K562 (cell line): ENCODE results near the gene FERMT3. TPM values are rescaled to one million over a fixed set of nuclear protein-coding genes. Genes with fewer than 3 reads are reported as not detected.

Experiments
- EP300 ChIP-seq: IDR thresholded peaks from 2 replicates; pipeline ENCODE4 v1.6.1; 2012; ENCODE audit warnings: low read length, improper control_type of control experiment
- GATAD2B ChIP-seq: fragments of 450-650 bp; IDR thresholded peaks from 2 replicates; pipeline ENCODE4 v1.6.1; 2017; ENCODE audit warnings: mild to moderate bottlenecking, borderline replicate concordance
- LEF1 ChIP-seq: fragments of 450-650 bp; IDR thresholded peaks from 2 replicates; pipeline ENCODE4 v1.6.1; 2016; ENCODE audit warnings: mild to moderate bottlenecking
- MBD2 ChIP-seq: sonication (generic); IDR thresholded peaks from 2 replicates; pipeline ENCODE4 v1.6.1; 2016; ENCODE audit warnings: low read depth, borderline replicate concordance
- MEIS2 ChIP-seq: fragments of 450-650 bp; IDR thresholded peaks from 2 replicates; pipeline ENCODE4 v1.6.1; 2014; ENCODE audit warnings: mild to moderate bottlenecking; ENCODE audit not compliant: partially characterized antibody
- NCOR1 ChIP-seq: fragments of 450-650 bp; IDR thresholded peaks from 2 replicates; pipeline ENCODE4 v1.6.1; 2016; ENCODE audit warnings: mild to moderate bottlenecking, moderate library complexity
- POLR2G ChIP-seq: fragments of 200-400 bp; formaldehyde crosslinking; IDR thresholded peaks from 2 replicates; pipeline ENCODE4 v1.6.1; 2017; ENCODE audit warnings: low read depth, mild to moderate bottlenecking, antibody characterized with exemption, low read length, moderate library complexity
- RBFOX2 ChIP-seq: fragments of 200-400 bp; formaldehyde crosslinking; IDR thresholded peaks from 2 replicates; pipeline ENCODE4 v1.6.1; 2017; ENCODE audit warnings: low read depth, mild to moderate bottlenecking, low read length, moderate library complexity
- RCOR1 ChIP-seq, 2 experiments: IDR thresholded peaks; 2 replicates each; pipeline ENCODE4 v1.6.1; 2012; ENCODE audit warnings: low read depth in 2 of 2, low read length in 2 of 2, borderline replicate concordance in 1 of 2, improper control_type of control experiment in 1 of 2
- SP2 ChIP-seq: IDR thresholded peaks from 2 replicates; pipeline ENCODE4 v1.6.1; 2011; ENCODE audit warnings: mild to moderate bottlenecking, low read depth, low read length, moderate library complexity; ENCODE audit not compliant: poor library complexity, severe bottlenecking; ENCODE audit errors: extremely low read depth
- TAF9B ChIP-seq: fragments of 450-650 bp; IDR thresholded peaks from 2 replicates; pipeline ENCODE4 v1.6.1; 2018; ENCODE audit warnings: mild to moderate bottlenecking; ENCODE audit not compliant: partially characterized antibody
- TOE1 ChIP-seq, 2 experiments: fragments of 450-650 bp in 1 of 2; sonication (generic) in 1 of 2; formaldehyde crosslinking in 1 of 2; IDR thresholded peaks; 2 replicates each; pipeline versions ENCODE4 v1.7.1 to v1.8.0; 2016 to 2022; ENCODE audit warnings: borderline replicate concordance in 2 of 2, mild to moderate bottlenecking in 2 of 2, antibody characterized with exemption in 1 of 2, inconsistent platforms in 1 of 2, low read depth in 1 of 2, missing genetic modification reagents in 1 of 2, moderate library complexity in 1 of 2
- ZBTB17 ChIP-seq: fragments of 450-650 bp; formaldehyde crosslinking; IDR thresholded peaks from 2 replicates; pipeline ENCODE4 v1.4.0; 2020; ENCODE audit warnings: mild to moderate bottlenecking
- polyA plus RNA-seq, 8 experiments: library from polyadenylated mRNA; depleted of rRNA in 4 of 8; stranded (reverse) in 5 of 8; unstranded in 3 of 8; fragments of >200 nt; fragmentation: Nextera tagmentation in 2 of 8; fragmentation: Illumina TruSeq in 1 of 8; extraction: Ambion mirVana in 2 of 8; extraction: Trizol in 1 of 8; gene quantifications; 2 replicates each; pipeline versions ENCODE4 v1.2.1 to v1.2.3, GENCODE V29; 2011 to 2014; ENCODE audit warnings: inconsistent platforms in 1 of 8, missing spikeins in 1 of 8
- total RNA-seq, 7 experiments: library from RNA; depleted of rRNA in 6 of 7; stranded (reverse); fragments of >200 nt in 6 of 7; fragmentation: Illumina TruSeq in 2 of 7; extraction: Trizol in 2 of 7; gene quantifications; 2 replicates each; pipeline versions ENCODE4 v1.2.1 to v1.2.3, GENCODE V29; 2011 to 2021; ENCODE audit warnings: low replicate concordance in 1 of 7
- TF ChIP-seq, protein P1 (sequence below): sonication (generic); formaldehyde crosslinking; IDR thresholded peaks from 2 replicates; pipeline ENCODE4 v1.8.1; 2023; ENCODE audit warnings: mild to moderate bottlenecking, missing genetic modification reagents, moderate library complexity
- TF ChIP-seq, protein P2 (sequence below): fragments of 450-650 bp; IDR thresholded peaks from 2 replicates; pipeline ENCODE4 v1.6.1; 2014; ENCODE audit warnings: low read depth, mild to moderate bottlenecking, moderate library complexity, borderline replicate concordance
- TF ChIP-seq, protein P3 (sequence below): fragments of 450-650 bp; formaldehyde crosslinking; IDR thresholded peaks from 2 replicates; pipeline ENCODE4 v1.4.0; 2022; ENCODE audit warnings: missing genetic modification characterization
- TF ChIP-seq, protein P4 (sequence below): IDR thresholded peaks from 2 replicates; pipeline ENCODE4 v1.6.1; 2011; ENCODE audit warnings: borderline replicate concordance, low read depth, mild to moderate bottlenecking, moderate library complexity, low read length; ENCODE audit not compliant: insufficient read depth, poor library complexity, severe bottlenecking

Gene FERMT3
- total and polyA plus RNA-seq, 9 of the 15 experiments (the other 6 are each of a cell fraction or from before 2014, with no cell fraction given) = 3.2 to 275 (median 79.7) TPM

DNA sequence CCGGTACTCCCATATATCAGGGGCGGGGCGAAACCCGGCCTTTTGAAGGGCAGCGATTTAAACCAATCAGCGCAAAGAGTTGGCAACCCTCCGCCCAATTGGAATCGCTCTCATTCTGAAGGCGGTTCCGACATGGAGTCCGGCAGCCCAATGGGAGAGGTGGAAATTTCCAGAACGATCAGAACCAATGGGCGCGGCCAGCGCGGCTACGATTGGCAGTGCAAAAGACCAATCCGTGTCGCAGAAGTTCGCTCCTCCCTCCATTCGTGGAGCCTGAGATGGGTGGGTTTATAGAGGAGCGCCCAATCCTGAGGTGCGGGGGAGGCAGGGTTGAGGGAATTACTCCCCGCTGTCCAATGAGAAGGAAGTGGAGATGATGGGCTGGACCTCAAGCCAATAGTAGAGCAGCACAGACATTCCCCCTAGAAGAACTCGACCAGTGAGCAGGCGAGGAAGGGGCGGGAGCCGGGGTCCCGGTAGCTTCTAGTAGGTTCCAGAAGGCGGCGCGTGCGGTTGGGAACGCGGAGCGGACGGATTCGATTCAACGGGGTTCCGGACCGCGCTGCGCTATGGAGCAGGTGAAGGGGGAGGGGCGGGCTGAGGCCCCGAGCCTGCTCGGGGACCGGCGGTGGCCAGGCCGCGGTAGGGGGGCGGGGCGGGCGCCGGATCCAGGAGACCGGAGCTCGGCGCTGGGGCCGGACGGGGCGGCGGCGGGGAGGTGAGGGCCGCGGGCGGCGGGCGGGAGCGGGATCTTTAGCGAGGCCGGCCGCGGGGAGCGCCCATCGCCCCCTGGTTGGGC, 20.6 kb upstream of the FERMT3 start, which contains the start of gene STIP1 (continued):
- TF ChIP-seq SP2 (peak; percentile 90), MBD2 (peak; percentile 100), RBFOX2 (peak; percentile 74), ZBTB17 (CRISPR knock-in tag) (0 out of 2 replicates have a peak, but pooled peaks have one; percentile 40), GATAD2B (no peak), TOE1 (IDR thresholded peaks at IDR 0.05; ENCODE audit: borderline replicate concordance) (0 out of 2 replicates have a peak, but pooled peaks have one; percentile 6), TOE1 (CRISPR knock-in tag; IDR thresholded peaks at IDR 0.05; ENCODE audit: borderline replicate concordance, low read depth) (no peak), LEF1 (peak; percentile 88), POLR2G (peak; percentile 16), NCOR1 (no peak), RCOR1 (IDR thresholded peaks at IDR 0.05; ENCODE audit: borderline replicate concordance in 1 of 2, low read depth in 2 of 2, low read length in 2 of 2) (peak in 1 of 2 experiments; percentile 46; a peak in 2 of 4 replicates), MEIS2 (peak; percentile 77), EP300 (peak; percentile 59; the same call in 1 of the 2 replicates), TAF9B (peak; percentile 32)
- TF ChIP-seq, protein P1, sequence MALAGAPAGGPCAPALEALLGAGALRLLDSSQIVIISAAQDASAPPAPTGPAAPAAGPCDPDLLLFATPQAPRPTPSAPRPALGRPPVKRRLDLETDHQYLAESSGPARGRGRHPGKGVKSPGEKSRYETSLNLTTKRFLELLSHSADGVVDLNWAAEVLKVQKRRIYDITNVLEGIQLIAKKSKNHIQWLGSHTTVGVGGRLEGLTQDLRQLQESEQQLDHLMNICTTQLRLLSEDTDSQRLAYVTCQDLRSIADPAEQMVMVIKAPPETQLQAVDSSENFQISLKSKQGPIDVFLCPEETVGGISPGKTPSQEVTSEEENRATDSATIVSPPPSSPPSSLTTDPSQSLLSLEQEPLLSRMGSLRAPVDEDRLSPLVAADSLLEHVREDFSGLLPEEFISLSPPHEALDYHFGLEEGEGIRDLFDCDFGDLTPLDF = 0 out of 2 replicates have a peak, but pooled peaks have one; percentile 39
- TF ChIP-seq, protein P2, sequence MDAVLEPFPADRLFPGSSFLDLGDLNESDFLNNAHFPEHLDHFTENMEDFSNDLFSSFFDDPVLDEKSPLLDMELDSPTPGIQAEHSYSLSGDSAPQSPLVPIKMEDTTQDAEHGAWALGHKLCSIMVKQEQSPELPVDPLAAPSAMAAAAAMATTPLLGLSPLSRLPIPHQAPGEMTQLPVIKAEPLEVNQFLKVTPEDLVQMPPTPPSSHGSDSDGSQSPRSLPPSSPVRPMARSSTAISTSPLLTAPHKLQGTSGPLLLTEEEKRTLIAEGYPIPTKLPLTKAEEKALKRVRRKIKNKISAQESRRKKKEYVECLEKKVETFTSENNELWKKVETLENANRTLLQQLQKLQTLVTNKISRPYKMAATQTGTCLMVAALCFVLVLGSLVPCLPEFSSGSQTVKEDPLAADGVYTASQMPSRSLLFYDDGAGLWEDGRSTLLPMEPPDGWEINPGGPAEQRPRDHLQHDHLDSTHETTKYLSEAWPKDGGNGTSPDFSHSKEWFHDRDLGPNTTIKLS = peak; percentile 94; the same call in 1 of the 2 replicates
- TF ChIP-seq, protein P3, sequence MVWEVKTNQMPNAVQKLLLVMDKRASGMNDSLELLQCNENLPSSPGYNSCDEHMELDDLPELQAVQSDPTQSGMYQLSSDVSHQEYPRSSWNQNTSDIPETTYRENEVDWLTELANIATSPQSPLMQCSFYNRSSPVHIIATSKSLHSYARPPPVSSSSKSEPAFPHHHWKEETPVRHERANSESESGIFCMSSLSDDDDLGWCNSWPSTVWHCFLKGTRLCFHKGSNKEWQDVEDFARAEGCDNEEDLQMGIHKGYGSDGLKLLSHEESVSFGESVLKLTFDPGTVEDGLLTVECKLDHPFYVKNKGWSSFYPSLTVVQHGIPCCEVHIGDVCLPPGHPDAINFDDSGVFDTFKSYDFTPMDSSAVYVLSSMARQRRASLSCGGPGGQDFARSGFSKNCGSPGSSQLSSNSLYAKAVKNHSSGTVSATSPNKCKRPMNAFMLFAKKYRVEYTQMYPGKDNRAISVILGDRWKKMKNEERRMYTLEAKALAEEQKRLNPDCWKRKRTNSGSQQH (CRISPR knock-in tag) = no peak
- TF ChIP-seq, protein P4, sequence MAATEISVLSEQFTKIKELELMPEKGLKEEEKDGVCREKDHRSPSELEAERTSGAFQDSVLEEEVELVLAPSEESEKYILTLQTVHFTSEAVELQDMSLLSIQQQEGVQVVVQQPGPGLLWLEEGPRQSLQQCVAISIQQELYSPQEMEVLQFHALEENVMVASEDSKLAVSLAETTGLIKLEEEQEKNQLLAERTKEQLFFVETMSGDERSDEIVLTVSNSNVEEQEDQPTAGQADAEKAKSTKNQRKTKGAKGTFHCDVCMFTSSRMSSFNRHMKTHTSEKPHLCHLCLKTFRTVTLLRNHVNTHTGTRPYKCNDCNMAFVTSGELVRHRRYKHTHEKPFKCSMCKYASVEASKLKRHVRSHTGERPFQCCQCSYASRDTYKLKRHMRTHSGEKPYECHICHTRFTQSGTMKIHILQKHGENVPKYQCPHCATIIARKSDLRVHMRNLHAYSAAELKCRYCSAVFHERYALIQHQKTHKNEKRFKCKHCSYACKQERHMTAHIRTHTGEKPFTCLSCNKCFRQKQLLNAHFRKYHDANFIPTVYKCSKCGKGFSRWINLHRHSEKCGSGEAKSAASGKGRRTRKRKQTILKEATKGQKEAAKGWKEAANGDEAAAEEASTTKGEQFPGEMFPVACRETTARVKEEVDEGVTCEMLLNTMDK = peak; percentile 86
